Glomerular endothelial cell (primary cell): ENCODE results near the gene TTC39A. TPM values are rescaled to one million over a fixed set of nuclear protein-coding genes. Genes with fewer than 3 reads are reported as not detected.
A peak's percentile ranks its signal among the peaks of the same experiment; 100 is the strongest.

ENCODE experiments used
- DNase-seq: peaks from one replicate; pipeline ENCODE4 v3.0.0-alpha.2; 2011; ENCODE audit warnings: low read depth, low spot score; ENCODE audit errors: extremely low read depth
- total RNA-seq: library from RNA; depleted of rRNA; stranded (reverse); fragments of >200 nt; gene quantifications from 2 replicates; pipeline ENCODE4 v1.2.3, GENCODE V29; 2015

Gene TTC39A
- total RNA-seq, 1 donor from 2014 or later = 2.6 TPM

DNA sequence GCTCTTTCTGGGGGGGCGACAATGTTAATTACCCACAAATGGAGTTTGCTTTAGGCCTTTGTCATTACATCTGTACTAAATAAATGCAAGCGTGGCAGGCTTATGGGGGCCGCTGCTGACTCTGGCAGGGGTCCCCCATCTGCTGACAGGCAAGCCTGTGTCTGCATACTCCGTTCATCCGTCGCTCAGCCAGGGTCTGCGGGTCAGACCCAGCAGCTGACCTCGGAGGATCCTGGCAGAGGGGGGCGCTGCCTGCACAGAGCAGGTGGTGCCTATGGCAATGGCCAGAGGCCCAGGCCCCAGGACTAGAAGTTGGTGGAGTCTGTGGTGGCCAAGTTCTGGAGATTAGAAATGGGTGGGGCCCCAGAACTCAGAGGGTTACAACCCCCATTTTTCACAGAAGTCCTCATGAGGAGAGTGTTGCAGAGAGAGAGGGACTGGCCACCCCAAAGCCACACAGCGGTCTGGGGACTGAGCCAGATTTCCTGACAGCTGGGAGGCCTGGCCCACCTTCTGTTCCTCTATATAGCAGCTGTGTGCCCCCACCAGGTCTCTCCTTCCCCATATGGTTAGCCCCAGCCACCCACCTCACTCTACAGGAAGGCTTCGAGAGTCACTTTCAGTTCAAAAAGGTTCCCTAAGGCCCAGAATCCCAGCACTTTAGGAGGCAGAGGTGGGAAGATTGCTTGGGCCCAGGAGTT is 31.0 kb downstream of the TTC39A start:
- no peak for DNase-seq

DNA sequence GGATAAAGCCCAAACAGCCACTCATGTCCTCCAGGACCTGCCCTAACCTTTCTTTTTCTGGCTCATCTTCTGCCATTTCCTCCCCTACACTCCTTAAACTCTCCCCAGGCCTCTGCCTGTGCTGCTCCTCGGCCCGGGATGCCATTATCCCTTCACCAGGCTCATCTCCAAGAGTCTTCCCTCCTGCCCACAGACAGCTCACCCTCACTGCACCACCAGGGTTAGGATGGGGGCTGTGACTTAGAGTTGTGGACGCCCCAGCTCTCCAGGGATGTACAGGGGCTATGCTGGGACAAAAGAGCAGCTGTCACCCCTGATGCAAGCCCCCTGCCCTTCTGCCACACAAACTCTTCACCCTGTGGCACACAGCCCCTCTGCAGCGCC is 32.0 kb downstream of the TTC39A start:
- no peak for DNase-seq

DNA sequence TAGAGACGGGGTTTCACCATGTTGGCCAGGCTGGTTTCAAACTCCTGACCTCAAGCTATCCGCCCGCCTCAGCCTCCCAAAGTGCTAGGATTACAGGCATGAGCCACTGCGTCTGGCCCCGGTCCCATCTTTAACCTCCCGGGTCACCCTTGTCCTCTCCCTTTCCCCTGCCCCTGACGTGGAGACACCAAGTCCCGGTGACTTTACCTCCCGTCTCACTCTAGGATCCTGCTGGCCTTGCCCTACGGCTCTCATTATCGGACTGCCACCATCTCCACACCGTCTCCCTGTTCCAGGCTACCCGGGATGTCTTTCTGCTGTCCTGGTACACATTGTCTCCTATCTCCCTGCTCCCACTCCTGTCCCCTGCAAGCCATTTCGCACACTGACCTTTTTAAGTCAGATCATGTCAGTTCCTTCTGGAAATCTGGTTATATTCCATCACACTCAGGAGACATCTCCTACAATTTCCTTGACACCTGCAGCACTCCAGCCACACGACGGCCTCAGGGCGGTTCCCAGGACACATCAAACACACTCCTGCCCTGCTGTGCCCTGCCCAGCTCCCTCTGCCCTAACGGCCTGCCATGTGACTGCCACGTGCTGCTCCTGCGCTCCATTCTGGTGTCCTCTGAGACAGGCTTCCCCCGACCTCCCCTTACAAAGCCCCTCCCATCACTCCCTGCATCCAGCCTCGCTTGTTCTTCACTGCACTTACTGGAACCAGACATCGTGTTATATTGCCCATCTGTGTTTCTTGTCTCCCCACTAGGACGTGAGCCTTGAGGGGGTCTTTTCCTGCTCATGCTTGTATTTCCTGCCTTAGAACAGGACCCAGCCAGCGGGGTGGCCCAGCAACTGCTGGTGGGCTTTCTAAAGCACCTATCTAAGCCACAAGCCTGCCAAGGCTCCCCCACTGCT is 32.7 kb downstream of the TTC39A start:
- no peak for DNase-seq

DNA sequence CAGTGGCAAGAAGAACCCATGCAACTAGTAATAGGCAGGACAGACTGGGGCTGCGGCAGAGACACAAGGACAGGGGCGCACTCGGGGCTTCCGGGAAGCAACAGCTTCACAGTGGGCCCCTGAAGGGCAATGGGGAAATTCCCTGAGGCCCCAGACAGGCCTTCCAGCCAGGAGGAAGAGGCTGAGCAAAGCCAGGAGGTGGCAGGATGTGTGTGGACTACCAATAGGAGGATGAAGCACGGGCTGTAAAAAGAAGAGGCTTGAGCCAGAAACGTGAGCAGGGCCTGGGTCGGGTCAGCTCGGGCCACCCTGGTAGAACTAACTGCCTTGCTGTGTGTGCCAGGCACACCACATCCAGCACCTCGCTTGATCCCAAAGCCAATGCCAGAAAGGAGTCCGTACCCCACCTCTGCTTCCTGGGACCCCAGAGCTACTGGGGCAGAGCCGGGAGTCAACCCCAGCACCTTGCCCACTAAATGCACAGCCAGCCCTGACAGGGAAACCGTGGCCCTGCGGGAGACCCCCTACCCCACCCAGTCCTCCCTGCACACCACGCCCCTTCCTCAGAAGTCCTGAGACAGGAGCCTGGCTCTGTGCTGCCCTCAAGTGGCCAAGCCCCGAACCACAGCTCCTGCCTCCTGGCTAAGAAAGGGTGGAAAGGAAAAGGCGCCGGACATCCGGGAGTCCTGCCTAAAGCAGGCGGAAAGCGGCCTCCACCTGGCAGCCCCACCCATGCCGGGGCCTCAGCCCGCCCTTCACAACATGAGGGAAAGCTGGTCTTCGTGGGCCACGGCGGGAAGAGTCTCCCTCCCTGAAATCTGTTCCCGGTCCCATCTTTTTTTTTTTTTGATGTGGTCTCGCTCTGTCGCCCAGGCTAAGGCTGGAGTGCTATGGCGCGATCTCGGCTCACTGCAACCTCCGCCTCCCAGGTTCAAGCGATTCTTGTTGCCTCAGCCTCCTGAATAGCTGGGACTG is 33.7 kb downstream of the TTC39A start:
- DNase-seq = no peak

DNA sequence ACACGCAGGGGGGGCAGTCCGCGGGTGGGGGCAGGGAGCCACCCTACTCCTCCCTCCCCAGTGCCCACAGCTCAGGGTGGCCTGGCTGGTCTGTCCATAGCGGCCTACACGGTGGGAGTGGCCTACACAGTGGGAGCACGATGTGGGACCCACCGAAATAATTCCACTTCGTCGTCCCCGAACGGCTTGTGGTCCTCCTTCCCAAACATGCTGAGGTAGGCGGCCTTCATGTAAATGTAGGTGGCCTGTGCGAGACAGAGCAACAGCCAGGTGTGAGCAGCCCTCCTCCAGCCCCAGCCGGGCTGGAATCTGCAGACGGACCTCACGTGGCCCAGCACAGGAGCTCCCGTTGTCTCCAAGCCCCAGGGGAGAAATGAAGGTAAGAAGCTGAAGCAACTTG is 34.4 kb downstream of the TTC39A start:
- no peak for DNase-seq

DNA sequence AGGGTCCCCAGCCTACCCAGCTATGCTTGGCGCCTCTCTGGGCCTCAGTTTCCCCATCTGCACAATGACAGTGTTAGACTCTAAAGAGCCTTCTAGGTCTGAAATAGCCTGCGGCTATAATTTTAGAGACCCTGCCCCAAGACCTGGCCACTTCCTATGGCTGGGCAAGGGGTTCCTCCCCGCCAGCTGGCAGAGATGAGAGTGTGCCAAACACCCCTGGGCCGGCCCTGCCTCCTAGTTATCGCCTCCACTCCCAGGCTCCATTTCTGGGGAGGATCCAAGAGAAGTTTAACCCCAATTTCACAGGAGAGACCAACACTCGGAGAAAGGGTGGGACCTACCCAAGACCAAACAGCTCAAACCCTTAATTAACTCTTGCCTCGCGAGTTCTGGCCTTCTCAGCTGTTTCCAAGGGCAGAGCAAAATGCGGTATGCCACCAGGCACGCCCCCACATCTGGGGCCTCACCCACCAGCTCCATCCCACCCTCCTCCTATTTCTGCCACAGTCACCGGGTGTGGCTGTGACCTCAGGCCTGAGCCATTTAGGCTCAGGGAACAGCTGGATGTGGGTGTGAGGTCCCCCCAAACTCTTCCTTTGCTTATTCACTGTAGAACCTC is 35.7 kb downstream of the TTC39A start:
- DNase-seq = no peak

DNA sequence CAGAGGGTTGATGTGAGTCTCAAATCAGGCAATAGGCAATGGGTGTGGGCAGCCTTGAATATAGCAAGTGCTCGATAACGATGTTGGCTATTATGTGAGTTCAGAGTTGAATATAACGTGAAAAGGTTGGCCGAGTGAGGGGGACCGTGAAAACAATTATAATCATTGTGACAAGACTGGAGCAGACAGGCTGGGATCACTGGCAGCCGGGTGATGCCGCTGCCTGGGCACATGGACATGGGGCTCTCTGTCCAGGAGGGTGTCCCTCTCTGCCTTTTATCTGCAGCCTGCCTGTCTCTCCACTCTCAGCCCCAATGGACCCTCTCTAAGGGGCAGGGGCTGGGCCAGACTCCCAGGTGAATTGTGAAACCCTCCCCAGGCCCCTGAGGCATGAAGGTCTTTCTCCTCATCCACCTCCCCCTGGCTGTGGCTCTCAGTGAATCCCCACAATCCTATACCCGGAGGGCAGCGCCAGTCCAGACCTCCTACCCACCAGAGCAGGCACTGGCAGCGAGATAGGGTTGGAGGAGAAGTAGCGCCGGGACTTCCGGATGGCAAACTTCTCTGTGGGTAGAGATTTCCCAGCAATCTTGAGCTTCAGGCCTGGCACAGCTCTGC is 36.4 kb downstream of the TTC39A start:
- no peak for DNase-seq

DNA sequence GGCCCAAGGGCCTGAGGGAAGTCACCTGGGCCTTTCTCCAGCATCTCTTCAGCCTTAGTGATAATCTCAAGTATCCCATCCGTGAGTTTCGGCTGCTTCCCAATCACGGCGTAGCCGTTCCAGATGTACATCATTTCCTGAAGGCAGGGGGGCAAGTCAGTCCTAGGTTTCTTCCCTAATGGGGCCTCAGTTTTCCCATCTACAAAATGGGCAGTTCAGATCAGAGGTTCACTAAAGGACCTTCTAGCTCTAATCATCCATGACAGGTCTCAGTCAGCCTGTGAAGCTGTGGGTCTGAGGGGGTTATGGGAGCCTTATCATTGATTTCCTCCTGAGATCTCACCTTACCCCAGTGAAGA is 39.9 kb downstream of the TTC39A start:
- DNase-seq = no peak

DNA sequence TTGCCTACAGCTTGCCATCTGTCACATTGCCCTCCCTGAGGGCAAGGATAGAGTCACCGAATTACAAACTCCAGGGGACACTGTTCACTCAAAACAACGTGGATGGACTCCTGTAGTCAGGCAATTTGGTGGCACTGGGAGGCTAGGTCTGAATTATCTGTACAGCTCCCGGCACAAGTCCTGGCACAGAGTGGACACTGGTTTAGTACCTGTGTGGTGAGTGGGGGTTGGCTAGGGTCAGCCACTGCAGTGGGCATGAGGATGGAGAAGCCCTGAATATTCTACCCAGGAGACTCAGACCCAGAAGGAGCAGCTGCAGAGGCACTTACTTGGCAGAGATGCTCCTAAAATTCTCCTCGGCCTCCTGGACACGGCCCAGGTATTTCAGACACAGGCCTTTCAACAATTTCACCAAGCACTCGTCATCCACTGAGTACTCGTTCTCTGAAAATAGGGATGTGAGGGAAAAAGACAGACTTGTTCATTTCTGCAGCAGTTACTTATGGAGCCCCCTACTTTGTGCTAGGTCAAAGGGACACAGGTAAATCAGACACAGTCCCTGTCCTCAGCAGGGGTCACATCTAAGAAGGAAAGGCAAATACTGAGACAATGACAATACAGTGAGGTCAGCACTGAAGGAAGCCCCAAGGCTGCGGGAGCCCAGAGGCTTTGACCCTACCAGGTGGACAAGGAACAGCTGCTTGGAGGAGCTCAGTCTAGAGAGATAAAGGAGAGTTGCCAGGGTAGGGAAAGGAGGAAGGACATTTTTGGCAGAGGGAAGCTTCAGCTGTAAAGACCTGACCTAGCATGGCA is 40.5 kb downstream of the TTC39A start:
- no peak for DNase-seq

DNA sequence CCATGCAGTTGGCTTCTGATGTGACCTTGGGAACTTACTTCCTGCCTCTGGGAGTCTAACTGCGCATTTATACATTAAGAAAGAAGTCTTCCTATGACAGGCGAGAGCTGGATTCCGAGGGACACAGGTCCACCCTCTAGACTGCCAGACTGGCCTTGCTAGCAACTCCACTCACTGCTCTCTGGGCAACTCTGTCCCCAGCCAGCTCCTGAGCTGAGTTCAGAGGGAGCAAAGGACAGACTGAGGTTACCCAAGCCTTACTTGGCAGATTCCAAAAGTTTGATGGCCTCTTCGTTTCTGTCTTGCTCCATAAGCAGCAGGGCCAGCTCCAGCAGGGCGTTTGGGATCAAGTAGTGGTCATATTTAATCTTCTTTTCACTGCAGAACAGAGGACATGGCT is 41.8 kb downstream of the TTC39A start:
- DNase-seq = no peak

DNA sequence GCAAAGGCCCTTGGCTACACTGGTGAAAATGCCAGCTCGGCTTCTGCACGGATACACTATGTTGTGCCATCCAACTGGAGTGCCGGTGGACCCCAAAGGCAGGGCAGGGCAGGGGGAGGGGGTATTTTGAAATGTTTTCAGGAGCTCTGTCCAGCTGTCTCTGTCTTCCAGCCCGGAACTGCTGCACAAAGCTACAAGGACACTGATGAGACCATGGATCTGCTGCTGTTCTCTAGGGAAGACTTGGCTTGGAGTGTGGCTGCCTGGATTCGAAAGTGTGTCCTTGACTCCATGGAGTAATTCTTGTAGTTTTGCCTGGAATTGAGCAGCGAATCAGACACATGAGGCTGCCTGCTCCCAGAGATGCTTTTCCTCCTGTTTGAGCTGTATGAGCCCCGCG is 42.4 kb downstream of the TTC39A start:
- DNase-seq = no peak

DNA sequence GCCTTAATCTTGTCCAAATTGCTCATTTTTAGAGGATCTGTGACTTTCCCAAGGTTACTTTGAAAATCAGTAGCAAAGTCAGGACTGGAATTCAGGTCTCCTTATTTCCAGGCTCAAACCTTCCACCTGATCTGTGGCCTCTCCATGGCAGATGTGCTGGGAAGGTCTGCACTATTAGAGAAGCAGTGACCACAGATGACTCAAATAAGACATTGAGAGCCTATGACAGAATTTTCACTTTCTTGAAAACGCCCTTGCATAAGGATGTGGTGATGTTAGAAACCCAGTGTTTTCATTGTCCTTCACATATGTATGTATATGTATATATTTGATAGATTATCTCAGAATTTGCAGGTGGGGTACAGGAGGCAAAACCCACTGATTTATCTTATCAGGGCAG is 45.3 kb downstream of the TTC39A start:
- DNase-seq = no peak

DNA sequence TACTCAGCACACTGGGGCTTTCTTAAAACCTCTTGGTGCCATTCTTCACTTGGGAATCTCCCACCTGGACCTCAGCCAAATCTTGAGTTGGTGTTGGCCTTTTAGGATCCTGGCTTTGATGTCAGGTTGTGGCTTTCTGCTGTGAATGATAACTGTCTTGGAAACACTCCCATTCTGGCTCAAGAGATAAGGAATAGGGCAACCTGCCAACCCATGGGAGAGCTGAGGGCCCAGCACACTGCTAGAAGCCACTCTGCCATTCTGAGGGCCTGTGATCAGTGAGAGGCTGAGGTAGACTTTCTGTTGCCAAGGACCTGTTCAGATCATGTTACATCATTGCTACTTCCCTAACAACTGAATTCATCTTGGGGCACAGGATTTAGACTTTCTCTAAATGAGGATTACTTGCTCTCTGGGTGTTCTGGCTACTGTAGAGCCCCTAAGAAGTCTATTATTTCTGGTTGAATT is 45.8 kb downstream of the TTC39A start:
- peak; percentile 85 for DNase-seq

DNA sequence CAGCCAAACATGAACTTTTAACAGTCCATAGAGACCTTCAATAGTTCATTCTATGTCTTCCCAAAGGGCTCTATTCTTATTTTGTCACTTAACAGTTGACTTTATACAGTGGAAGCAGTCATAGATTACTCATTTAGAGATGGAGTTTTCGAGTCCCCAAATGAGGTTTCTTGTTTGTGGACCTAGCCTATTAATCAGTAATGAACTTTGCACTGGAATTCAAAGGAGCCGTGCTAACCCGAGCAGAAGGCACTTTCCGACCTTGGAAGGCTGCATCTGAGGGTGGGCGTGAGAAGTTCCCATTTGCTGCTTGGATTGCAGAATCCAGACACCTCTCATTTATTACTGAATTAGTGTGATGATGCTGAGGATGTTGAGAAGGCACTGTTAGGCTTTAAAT is 46.4 kb downstream of the TTC39A start:
- no peak for DNase-seq

DNA sequence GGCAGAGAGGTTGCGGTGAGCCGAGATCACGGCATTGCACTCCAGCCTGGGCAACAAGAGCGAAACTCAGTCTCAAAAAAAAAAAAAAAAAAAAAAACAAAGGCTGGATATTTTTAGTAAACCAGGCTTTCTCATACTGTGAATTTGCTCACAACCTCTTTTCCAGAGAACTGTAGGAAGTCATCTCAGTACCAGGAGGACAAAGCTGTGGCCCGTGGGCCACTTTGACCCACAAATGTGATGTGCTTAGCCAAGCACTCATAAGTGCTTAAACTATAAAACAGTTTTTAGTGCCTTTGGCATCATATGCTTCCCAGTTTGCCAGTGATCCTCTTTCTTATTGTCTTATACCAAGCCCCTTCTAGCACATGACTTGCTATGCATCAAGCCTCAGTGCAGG is 47.8 kb downstream of the TTC39A start:
- DNase-seq = no peak

DNA sequence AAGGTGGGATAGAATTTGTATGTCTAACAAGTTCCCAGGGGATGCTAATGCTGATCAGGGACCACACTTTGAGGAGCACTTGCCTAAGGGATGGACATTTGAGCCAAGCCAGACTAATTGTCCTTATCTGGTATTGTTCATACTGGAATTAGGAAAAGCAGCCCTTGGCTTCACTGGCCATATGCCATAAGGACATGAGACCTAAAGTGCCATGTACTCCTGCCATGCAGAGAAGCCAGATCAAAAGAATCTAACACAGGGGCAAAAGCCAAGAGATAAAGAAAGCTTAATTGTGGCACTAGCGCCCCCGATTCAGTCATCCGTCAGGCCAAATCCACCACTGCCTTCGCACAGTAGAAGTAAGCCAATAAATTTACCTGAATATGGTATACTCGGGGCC is 48.6 kb downstream of the TTC39A start:
- no peak for DNase-seq

DNA sequence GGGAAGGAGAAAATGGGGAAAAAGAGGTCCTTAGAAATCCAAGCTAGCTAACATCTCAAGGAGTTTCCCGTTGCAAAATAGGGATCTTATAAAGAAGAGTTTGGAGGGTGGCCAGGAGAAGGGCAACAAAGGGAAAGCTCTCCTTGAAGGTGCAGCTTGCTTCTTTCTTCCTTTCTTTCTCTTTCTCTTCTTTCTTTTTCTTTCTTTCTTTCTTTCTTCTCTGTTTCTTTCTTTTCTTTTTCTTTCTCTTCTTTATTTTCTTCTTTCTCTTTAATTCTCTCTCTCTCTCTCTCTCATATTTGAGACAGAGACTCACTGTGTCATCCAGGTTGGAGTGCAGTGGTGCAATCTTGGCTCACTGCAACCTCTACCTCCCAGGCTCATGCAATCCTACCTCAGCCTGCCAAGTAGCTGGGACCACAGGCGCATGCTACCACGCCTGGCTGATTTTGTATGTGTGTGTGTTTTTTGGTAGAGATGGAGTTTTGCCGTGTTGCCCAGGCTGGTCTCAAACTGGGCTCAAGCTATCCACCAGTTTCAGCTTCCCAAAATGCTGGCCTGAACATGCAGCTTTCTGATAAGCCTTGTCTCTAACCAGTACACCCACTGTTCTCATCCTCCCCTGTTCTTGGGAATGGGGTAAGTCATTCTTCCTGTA is 49.9 kb downstream of the TTC39A start:
- DNase-seq = no peak

DNA sequence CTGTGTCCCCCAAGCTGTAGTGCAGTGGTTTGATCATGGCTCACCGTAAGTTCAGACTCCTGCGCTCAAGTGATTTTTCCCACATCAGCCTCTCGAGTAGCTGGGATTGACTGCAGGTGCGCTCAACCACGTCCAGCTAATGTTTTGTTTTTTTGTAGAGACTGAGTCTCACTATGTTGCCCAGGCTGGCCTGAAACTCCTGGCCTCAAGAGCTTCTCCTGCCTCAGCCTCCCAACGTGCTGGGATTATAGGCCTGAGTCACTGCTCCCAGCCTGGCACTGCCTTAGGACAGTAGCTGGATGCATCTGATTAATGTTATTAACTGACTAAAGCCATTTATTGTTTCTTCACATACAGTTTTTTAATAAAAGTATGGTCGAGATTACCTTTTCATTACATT is 54.1 kb downstream of the TTC39A start:
- DNase-seq = no peak

DNA sequence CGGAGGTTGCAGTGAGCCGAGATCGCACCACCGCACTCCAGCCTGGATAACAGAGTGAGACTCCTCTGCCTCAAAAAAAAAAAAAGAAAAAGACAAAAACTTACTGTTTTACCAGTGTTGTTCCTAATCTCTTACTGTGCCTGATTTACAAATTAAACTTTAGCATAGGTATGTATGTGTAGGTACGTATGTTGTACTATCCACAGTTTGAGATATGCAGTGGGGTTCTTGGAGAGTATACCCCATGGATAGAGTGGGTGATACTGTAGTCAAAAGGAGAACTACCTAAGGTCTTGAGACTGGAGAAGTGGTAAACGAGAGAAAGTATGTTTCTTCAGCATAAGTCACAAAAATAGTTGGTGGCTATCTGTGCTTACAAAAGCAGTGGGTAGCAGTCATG is 55.7 kb downstream of the TTC39A start:
- no peak for DNase-seq
